D341Med (cell line): ENCODE data around the gene PSMD3.

Experiments used
- DNase-seq: peaks from one replicate; pipeline ENCODE4 v3.0.0; 2012; ENCODE audit warnings: low spot score

Gene PSMD3

DNA sequence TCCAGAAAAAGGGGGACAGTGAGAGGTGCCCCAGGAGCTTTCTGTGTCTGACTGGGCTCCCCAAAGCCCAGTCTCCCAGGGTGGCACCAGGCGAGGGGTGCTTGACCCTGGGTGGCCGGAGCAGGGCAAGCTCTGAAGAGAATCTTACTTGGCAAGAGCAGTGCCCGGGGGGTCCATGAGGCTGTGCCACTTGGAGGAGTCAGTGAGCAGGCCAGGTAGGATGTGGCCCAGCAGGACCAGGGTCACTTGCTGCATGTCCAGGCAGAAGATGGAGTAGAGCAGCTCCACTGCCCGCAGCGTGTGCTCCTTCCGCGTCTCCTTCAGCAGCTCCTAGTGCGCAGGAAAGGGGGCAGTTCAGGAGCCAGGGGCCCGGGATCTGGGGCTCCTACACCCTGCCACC, 41.9 kb downstream of the PSMD3 start:
- peak; percentile 27 for DNase-seq

DNA sequence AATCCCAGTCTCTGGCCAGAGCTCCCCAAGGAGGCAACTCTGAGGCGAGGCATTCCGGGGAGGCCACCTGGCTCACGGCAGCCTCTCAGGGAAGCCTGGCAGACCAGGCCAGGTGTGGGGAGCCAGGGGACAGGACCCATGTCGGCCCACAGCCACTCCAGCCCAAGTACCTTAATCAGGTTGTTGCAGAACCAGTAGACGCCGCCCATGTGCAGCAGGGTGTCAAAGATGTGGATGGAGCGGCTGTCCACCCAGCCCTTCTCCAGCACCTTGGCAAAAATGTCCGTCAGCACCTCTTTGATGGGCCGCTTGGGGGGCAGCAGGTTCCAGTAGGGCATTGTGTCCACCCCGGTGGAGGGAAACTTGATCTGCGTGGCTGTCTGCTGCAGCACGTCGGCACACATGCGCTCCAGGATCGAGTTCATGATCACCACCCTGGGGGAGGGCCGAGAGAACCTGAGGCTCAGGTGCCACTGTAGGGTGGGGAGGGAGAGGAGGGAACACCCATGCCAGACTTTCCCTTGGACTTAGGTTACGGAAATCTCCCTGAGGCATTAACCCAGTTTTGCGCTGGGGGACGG, 42.4 kb downstream of the PSMD3 start:
- peak; percentile 27 for DNase-seq

DNA sequence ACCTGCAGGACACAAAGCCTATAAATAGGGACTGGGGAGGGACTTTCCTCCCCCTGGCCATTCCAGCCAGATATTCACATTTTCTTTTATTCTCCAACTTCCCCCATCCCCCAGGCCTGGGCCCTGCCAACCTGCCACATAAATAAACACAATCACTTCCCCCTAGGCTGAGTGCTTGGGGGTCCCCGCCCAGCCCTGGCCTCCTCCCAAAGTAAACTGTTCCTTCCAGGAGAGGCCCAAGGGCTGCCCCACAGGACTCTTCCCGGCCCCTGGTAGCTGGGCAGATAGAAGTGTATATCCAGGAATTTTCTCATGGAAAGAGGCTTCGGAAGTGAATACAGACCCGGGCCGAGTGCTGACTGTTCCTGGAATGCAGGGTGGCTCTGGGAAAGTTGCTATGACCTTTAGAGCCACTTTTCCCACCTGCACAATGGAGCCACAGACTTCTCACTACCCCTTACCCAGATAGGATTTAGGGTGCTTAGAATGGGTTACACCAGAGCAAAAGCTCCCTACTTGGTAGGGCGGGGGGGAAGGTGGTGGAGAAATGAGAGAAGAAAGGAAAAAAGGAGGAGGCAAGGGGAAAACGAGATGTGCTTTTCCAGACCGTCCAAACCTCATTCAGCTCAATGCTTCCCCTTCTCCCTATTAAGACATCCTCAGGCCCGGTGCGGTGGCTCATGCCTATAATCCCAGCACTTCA, 43.1 kb downstream of the PSMD3 start:
- peak; percentile 18 for DNase-seq

DNA sequence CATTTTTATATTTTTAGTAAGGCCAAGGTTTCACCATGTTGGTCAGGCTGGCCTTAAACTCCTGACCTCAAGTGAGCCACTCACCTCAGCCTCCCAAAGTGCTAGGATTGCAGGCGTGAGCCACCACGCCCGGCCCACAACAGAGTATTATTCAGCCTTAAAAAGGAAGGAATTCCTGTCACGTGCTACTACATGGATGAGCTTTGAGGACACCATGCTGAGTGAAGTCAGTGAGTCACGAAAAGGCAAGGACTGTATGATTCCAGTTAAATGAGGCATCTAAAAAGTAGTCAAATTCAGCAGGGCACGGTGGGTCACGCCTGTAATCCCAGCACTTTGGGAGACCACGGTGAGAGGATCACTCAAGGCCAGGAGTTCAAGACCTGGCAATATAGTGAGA, 44.3 kb downstream of the PSMD3 start:
- DNase-seq, result no peak

DNA sequence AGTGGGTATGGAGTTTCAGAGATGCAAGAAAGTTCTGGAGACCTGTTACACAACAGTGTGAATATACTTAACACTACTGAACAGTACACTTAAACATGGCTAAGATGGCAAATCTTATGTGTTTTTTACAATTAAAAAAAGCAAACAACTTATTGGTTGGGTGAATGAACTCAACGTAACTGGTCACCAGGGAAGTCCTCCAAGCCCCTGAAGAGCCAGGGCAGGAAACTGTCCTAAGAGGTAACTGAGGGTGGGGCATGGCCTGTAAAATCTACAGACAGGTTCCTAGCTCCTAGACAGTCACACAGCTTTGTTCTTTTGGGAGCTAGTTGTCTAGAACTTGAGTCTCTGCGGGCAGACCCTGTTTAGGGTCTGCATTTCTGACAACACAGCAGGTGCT, 45.0 kb downstream of the PSMD3 start:
- no peak for DNase-seq

DNA sequence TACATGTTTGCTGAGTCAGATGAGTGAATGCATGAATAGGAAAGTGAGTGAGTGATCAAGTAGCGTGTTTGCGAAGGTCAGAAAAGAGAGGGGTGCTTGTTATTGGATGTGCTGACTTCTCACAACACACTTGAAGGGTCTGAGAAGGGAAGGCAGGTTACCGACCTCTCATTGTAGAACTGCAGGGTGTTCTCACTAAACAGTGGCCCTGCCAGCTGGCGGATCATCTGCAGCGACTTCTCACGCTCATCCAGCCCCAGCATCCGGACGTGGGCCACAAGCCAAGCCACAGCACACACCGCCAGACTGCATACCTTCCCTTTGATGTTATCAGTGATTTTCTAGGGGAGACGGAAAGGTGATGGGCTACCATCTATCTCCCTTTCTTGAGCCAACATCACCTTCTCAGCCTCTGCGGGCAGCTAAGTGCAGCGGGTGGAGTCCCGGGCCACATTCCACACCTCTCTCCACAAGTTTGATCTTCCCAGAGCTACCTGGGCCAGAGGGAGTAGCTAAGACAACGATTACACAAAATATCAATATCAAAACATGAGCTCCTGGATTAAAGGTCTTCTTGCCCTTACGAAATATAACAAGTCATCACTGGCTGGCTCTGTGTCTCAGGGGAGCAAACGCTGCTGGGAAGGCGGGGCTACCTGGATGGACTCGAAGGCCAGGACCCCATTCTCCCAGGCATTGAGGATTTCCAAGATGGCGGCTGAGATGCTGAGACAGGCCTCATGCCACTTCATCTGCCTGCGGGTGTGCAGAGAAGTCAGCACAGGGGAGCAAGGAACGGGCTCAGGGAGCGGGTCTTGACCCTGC, 45.6 kb downstream of the PSMD3 start:
- DNase-seq, result peak; percentile 18

DNA sequence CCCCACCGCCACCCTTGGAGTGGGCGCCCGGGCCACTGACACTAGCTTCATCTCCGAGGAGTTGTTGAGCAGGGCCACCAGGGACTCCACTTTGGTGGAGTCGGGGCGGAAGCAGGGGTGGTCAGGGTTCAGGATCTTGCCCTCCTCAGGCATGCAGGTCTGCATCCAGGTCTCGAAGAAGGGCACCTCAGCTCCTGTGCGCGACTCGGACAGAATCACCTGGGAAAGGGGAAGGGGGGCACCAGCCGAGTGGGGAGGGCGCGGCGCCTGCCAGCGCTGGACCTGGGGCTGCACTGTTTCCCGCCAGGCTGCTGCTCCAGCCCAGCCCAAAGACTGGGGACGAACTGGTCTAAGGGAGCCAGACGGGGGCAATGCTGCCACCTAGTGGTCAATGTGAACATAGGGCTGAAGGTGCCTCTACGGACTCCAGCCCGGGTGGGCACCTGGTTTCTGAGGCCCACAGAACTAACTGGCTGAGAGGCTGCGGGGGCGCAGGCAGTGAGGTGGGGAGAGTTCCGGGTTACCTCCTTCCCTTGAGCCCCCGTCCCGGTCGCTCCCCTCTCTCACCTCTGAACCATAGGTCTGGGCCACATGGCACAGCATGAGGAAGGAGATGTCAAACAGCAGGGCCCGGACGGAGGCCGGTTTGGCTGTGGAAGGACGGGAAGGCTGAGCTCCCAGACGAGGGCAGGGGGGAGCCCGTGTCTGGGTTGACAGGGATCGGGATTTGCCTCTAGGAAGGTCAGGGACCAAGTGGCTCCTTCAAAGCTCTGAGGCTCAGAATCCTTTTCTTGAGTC, 46.4 kb downstream of the PSMD3 start:
- peak; percentile 97 for DNase-seq

DNA sequence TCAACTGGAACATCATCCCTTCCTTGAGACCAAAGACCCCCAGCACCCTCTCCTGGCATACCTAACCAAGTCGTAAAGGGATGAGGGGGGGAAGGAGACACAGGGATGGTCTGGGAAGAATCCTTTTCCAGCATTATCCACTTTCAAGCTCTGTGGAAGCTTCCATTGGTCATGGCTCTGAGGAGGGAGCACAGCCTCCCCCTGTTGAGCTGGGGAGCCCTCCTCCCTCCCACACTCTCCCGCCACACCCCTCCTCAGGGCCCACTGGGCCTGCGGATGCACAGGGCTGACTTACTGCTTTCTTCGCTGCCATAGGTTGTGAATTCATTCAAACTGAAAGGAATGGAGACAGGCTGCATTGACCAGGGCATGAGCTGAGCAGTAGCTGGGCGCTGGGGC, 47.0 kb downstream of the PSMD3 start:
- peak; percentile 43 for DNase-seq

DNA sequence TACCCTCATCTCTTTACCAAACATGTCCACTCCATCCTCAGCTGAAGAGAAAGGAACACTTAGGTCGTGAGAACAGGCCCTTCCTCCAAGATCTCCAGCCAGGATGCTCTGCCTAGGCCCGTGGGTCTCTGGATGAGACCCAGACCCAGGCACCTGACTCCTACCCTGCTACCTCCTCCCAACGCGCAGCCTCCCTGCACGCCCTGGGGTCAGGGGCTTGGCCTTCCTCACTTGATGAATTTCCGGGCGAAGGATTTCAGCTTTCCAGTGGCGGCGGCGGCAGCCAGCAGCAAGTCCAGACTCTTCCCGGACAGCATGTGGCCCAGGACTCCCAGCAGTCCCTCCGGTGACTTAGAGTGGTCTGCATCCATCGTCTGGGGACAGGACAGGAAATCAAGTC, 48.0 kb downstream of the PSMD3 start:
- peak; percentile 21 for DNase-seq

DNA sequence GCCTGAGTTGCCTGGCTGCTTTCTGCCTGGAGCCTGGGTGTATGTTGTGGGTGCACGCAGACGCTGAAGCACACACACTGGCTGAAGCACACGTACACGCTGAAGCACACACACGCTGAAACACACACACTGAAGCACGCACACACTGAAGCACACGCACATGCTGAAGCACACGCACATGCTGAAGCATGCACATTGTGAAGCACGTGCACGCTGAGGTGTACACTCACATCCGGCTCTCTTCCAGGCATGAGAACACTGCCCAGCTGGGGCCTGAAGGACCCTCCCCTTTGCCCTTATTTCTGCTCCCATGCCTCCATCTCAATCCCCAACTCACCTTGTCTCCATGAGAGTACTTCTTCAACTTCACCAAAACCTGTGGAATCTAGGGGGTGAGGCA, 51.1 kb downstream of the PSMD3 start:
- no peak for DNase-seq

DNA sequence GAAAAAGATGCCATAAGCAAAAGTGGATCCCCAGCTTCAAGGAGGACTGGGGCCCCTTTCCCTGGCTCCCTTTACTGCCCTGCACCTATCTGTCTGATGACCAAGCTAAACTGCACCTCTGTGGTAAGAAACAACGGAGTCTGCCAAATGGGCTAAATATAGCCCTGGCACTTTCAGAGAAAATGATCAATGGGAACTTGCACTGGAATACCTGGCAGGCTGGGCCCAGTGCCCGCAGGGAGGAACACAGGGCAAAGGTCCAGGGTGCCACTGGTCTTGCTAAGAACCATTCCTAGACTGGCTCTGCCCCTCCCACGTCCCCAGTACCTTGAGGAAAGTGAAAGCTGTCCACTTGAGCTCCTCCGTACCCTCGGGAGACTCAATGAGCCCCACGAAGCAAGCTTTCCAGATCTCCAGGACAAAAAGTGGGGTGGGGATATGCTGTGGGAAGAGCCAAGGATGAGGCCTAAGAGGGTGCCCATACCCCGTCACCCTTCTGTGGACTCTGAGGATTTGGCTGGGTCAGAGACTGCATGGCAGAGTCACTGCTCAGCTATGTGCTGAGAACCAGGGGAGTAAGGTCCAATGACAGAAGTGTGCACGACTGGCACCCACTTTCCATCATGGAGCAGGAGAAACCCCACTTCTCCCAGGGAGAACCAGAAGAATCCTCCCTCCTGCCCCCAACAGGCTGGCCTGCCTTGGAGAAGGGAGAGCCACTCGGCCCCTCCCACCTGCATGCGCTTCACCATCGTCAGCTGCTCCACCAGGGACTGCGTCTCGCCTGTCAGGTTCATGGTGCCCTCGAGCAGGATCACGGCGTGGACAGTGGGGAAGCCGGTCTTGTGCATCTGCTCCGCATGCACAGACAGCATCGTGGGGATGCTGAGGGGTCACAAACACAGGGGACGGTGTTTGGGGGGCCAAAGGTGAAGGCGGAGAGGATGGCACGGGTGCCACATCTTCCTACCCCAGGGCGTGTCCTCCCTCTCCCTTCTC, 52.0 kb downstream of the PSMD3 start:
- peak; percentile 27 for DNase-seq

DNA sequence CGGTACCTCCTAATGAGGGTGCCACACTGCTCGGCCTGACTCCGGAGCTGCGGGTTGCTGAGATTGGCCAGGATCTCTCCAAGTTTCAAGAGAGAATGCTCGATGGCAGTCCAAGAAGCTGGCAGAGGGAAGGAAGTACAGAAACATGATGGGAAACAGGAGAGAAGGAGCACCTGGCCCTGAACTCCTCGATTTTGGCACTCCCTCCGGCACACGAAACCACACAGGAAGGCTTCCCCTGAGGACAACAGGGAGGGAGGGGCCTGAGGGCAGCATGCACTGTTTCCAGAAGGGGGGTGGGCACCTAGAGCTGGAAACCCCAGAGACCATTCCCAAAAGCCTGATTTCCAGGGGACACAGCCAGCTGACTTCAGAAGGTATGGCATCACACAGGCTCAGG, 52.7 kb downstream of the PSMD3 start:
- peak; percentile 21 for DNase-seq

DNA sequence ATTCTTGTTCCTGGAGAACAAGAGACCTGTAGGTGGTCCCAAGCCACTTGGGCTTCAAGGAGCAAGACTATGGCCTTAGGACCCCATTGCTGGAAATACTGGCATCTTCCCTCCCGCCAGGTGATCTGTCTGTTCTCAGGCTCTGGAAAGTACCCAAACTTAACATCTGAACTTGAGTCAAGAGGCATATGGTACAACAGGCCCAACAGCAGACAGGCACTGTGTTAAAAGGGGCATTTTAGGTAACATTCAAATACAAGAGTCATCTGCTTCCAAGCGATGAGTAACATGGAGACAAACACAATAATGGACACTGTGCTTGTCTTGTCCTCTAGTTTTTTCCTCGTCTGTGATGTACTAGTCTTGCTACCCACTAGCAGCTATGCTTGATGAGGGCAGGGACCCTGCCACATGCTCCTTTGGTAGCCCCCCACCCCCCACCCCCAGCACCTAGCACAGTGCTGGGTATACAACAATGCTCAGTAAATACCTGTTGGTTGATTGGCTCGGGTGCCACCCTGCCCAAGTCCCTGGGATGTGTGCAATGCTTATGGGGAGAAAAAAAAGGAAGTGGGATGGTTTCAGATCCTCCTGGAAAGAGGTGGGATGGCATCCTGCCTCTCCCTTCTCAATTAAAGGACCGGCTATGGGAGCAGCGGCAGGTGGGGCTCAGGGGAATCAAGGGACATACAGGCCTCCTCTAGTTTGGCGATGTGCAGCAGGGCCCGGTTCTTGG, 54.0 kb downstream of the PSMD3 start:
- no peak for DNase-seq

DNA sequence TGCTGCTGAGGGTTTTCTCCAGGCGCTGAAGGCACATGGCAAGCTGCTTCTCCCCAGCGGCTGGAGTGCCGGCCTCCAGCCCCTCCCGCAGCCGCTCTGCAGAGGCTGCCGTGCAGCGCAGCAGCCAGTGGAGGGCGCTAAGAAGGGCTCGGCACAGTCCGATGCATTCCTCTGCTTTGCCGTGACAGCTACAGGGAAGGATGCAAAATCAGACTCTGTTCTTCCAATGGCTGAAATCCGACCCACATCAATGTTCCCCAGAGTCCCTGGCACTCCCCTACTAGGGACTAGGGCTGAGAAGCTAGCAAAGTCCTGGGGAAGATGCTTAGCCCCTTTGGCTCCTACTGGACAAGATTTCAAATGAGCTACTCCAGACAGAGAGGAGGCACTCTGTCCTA, 54.6 kb downstream of the PSMD3 start:
- peak; percentile 92 for DNase-seq

DNA sequence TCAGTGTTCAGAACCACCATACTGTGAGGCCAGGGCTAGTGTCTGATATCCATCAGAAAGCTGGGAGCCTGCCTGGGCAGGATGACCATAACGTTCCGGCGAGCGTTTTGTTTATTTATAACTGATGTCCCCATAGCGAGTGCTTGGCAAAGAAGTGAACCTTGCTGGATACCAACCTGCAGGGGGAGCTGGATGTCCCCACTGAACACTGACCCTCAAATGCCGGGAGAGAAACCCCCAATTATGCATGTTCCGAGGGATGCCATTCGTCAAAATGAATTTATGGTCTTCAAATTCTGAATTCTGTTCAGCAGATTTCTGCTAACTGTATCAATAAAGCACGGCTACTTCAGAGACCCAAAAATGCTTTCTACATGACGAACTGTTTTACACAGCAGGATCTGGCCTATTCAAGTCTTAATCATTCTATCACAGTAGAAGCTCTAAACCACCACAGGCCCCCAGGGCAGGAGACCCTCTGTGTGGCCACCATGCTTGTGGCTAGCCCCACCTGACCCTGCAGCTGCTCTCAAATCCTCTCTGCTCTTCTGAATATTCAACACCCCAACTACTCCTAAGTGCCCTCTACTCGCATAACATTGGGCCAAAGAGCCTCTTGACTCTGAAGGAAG, 58.4 kb downstream of the PSMD3 start:
- peak; percentile 75 for DNase-seq

DNA sequence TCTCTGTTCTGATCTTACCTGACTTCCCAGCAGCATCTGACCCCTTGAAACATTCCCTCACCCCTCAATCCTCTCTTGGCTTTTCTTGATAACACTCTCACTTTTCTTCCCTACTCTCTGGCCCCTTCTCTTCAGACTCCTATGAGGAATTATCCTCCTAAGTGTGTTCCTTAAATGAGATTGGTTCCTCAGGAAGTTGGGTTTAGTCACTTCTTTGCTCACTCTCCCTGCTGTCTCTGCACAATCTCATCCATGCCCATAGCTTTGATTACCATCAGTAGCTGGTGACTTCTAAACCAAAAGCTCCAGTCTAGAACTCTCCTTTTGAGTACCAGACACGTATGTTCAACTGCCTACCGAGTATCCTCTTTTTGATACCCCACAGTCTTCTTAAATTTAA, 60.6 kb downstream of the PSMD3 start:
- no peak for DNase-seq
